GM18499 (cell line): ENCODE results near the gene TSPAN2.
"Not testable (repeated sequence)": the region's sequence is repeated elsewhere in the genome, so short reads cannot be mapped to it uniquely, and the experiment has no call there.

ENCODE experiments used
- ATAC-seq: cut with Tn5 transposase; IDR thresholded peaks from one replicate; pipeline ENCODE4 v1.9.1; 2021; ENCODE audit warnings: moderate number of reproducible peaks; ENCODE audit not compliant: insufficient read depth, unreplicated experiment

The TSPAN2 gene

GRCh38 chr1:115052454-115053083, 36.7 kb downstream of the TSPAN2 start:
- ATAC-seq, result no peak

DNA sequence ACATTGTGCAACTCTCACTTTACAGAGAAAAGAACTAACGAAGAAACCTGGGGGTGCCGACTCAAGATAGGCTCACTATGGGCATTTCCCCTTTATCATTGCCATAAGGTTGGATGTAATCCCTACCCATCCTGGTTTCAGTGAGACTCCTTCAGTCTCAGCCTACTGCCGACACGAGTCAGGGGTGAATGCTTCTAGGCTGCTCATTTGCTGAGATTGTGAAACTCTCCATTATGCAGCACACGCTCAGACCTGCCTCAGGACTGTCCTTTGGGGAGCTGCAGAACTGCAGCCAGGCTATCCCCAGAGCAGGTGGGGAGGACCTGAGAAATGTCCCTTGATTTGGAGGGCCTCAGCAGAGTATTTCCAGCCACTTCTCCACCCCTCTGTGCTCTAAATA, 37.5 kb downstream of the TSPAN2 start:
- ATAC-seq, result no peak

DNA sequence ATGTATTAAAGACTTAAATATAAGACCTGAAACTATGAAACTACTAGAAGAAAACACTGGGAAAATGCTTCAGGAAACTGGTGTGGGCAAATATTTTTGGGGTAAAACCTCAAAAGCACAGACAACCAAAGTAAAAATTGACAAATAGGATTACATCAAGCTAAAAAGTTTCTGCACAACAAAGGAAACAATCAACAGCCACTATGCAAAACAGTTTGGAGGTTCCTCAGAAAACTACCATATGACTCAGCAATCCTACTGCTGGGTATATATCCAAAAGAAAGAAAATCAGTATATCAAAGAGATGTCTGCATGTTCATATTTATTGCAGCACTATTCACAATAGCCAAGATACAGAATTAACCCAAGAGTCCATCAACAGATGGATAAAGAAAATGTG, 42.6 kb downstream of the TSPAN2 start:
- ATAC-seq, result no peak

DNA sequence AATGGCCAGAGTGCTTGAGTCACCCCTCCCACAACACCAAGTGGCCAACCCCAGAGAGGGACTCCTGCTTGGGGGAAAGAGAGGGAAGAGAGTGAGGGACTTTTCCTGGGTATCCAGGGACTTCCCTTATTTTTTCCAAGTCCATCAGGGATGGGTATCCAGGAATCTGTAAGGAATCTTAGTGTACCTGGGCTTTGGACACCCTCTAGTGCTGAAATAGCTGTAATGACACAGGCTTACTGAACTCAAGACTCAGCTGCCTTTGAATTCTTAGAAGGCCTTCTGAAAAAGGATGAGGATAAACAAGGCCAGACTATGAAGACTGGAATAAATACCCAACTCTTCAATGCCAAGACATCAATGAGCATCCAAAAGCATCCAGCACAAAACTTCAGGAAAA, 47.6 kb downstream of the TSPAN2 start:
- ATAC-seq, result no peak

DNA sequence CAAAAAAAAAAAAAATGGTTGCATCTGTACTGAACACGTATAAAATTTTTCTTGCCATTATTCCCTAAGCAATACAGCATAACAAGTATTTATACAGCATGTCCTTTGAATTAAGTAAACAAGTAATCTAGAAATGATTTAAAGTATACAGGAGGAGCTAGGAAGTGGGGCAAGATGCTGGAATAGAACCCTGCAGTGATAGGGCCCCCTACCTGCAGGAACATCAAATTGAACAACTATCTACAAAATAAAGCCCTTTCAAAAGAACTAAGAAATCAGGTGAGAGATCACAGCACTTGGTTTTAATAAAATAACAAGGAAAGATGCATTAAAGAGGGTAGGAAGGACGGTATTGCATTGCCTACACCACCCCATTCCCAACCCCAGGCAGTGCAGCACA, 48.8 kb downstream of the TSPAN2 start:
- no peak for ATAC-seq

DNA sequence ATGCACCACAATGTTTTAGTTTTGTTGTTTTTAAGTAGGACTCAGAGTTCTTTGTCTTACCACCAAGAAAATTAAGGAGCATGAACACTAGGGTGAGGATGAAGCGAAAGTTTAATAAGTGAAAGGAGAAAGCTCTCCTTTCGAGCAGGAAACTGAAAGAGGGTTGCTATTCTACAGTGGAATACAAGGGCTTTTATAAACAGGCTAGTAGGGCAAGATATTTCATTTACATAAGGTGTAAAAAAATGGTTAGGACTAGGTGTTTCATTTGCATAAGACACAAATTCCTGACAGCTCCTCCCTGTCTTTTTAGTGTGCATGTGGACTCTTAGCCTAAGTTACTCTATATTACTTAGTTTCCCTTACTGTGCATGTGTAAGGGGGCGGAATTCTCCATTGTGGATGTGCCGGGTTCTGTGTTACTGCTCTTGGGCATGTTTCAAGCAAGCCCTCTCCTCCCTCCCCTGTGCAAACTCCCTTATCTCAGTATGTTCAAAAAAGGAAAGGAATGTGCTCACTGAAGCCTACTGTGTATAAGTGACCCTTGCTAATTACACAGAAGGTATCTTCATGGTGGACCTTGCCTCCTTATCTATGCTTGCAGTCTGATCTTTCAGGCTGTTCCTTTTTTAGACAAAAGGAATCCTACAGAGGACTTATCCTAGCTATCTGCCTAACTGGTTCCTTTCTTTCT, 52.3 kb downstream of the TSPAN2 start:
- no peak for ATAC-seq

DNA sequence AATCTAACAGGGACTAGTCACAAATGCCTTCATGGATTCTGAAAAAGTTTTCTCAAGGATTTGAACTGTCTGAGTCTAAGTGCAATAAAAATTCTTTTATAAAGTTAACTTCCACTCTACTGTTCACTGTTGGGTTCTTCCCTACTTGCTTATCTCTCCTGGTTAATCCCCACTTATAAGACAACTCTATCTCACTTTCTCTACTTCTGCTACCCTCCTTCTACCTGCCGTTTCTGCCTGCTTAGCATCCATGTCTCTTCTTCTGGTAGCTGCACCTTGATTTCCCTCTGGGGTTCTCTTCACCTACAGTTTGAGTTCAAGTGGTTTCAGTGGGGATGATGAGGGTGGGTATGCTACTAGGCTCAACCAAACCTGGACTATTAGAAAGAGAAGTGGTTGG, 53.7 kb downstream of the TSPAN2 start:
- ATAC-seq, result no peak

GRCh38 chr1:115031595-115031994, 57.7 kb downstream of the TSPAN2 start:
- no peak for ATAC-seq

DNA sequence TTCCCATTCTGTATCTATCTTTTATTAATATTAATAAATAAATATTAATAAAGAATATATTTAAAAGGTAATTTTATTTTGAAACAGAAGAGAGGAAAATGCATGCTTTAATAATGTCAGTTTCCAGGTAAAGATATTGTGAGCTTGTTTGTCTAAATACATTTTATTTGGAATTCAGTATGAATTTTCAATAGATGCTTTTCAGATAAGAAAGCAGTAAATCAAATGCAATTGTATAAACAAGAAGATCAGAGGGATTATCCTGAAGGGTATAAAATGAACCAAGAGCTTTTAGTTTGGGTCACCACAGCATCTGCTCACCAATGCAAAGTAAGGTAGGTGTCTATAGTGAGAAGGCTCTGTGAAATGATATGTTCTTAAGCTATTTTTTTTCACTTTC, 59.8 kb downstream of the TSPAN2 start, which contains the start of gene TSHB:
Gene TSHB (plus strand): TSS at position 301 of the 400 bp plus-strand sequence. CDS start 3,537 bp downstream, outside the sequence.
- ATAC-seq, result no peak

DNA sequence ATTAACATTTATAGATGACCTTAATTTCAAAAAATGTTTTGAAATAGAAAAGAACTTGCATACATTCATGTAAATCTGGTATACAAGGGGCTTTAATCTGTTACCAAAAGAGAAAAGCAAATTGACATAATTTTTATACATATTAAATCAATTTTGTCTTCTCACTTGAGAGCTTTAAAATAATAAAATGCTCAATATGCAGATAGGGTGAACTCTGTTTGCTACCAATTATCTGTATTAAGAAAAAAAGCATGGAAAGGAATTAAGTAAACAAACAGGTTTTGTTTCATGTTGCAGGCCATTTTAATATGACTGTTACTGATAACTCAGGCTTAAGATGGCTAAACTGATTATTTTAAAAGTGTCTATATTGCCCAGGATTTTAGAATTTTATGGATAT, 65.7 kb downstream of the TSPAN2 start:
- ATAC-seq, result no peak

DNA sequence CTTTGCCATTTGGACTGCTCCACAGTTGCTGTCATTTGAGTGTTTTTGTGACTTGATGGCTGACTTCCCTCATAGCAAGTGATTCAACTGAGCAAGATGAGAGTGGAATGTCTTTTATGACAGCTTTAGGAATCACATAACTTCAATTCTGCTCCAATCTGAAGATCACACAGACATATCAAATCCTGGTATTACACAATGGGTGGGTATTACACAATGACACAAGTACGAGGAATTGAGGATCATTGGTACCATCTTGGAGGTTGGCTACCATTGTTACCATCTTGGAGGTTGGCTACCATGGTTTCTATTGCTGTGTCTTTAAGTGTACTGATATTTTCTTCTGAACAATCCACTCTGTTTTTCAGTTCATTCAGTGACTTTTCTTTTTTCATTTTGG, 68.2 kb downstream of the TSPAN2 start:
- ATAC-seq, result no peak

- not testable (repeated sequence) for ATAC-seq
These were observed 69.8 kb downstream of the TSPAN2 start for GRCh38 chr1:115019549-115019948.

DNA sequence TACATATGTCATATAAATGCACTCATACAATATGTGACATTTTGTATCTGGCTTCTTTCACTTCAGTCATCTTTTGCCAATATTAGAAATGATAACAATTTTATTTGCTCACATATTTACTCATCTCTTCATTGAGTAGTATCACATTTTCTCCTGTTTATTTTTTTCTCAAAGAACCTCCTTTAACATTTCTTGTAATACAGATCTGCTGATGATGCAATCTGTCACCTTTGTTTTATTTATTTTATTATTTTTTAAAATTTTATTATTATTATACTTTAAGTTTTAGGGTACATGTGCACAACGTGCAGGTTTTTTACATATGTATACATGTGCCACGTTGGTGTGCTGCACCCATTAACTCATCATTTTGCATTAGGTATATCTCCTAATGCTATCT, 75.5 kb downstream of the TSPAN2 start:
- no peak for ATAC-seq

DNA sequence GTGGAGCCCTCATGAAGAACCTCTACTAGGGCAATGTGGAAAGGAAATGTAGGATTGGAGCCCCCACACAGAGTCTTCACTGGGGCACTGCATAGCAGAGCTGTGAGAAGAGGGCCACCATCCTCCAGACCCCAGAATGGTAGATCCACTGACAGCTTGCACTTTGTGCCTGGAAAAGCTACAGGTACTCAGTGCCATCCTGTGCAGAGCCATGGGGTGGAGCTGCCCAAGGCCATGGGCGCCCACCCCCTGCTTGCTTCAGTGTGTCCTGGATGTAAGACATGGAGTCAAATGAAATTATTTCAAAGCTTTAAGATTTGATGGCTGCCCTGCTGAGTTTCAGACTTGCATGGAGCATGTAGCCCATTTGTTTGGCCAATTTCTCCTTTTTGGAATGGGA, 76.9 kb downstream of the TSPAN2 start:
- no peak for ATAC-seq

DNA sequence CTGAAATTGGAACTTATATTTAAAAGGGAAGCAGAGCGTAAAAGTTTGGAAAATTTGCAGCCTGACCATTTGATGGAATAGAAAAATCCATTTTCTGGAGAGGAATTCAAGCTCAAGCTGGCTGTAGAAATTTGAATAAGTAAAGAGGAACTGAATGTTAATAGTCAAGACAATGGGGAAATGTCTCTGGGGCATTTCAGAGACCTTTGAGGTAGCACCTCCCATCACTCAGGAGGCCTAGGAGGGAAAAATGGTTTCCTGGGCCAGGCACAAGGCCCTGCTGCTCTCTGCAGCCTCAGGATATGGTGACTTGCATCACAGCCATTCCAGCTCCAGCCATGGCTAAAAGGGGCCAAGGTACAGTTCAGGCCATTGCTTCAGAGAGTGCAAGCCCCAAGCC, 77.3 kb downstream of the TSPAN2 start:
- ATAC-seq, result no peak

GRCh38 chr1:115006191-115006590, 83.1 kb downstream of the TSPAN2 start:
- ATAC-seq, result no peak
